Activated naive CD4-positive, alpha-beta T cell treated with anti-CD3 and anti-CD28 coated beads for 36 hours (primary cell): ENCODE data around the gene MUC5B. TPM values are rescaled to one million over a fixed set of nuclear protein-coding genes. Genes with fewer than 3 reads are reported as not detected.

ENCODE experiments used
- CTCF ChIA-PET: fragments of 350-600 bp; sonication (Branson Sonifier 250); formaldehyde crosslinking; loops from one replicate; lab custom pipeline; 2021; ENCODE audit warnings: antibody characterized with exemption; lab: Charles Lee
- DNase-seq: peaks from one replicate; pipeline ENCODE4 v3.0.0-alpha.2; 2020
- H3K27ac Mint-ChIP-seq: one replicate; pipeline ENCODE4 v1.8.0; 2021; ENCODE audit warnings: mild to moderate bottlenecking, mixed read lengths
- H3K27me3 Mint-ChIP-seq: one replicate; pipeline ENCODE4 v1.8.0; 2021; ENCODE audit warnings: low read depth, mixed read lengths
- H3K36me3 Mint-ChIP-seq: one replicate; pipeline ENCODE4 v1.8.0; 2021; ENCODE audit warnings: low read depth, mixed read lengths
- H3K4me1 Mint-ChIP-seq: one replicate; pipeline ENCODE4 v1.8.0; 2021; ENCODE audit warnings: low read depth, mixed read lengths
- H3K4me3 Mint-ChIP-seq: one replicate; pipeline ENCODE4 v1.8.0; 2021; ENCODE audit warnings: mild to moderate bottlenecking, moderate library complexity, mixed read lengths
- H3K9me3 Mint-ChIP-seq: one replicate; pipeline ENCODE4 v1.8.0; 2021; ENCODE audit warnings: mixed read lengths
- intact Hi-C: fragments of 100-400 bp; cut with micrococcal nuclease; formaldehyde crosslinking; loops from one replicate; pipeline ENCODE4 v1.15.1; 2023
- total RNA-seq, 2 experiments: library from RNA; stranded (reverse); gene quantifications; one replicate each; pipeline ENCODE4 v1.2.3, GENCODE V29; 2021

MUC5B gene
- total RNA-seq, 2 experiments from 2014 or later = not detected

DNA sequence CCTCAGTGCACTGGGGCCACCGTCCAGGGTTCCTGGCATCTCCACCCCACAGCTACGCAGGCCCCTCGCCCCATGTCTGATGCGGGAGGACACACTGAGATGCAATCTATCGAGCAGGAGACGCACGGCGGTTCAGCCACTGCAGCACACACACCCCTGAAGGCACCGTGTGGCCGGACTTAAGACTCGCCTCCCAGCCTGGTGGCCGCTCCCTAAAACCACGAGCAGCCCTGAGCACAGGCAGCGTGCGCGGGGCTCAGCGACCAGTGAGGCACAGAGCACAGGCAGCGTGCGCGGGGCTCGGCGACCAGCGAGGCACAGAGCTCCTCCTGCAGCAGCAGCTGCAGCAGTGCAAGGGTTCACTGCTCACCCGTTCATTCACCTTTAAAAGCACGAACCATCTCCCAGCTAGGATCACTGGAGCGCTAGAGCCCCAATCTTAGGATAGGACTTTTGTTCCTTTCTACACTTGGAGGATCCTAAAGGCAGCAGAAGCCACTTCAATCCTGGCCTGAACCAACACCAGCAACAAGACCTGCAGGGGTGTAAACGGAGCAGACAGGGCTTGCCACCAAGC is 55.2 kb downstream of the MUC5B start:
- Mint-ChIP-seq H3K4me3 (no peak overlapping the region), H3K27ac (no peak overlapping the region), H3K9me3 (no peaks in the 10 kb centered on the region), H3K36me3 (no peaks in the 10 kb centered on the region), H3K27me3 (no peaks in the 10 kb centered on the region), H3K4me1 (no peaks in the 10 kb centered on the region)
- intact Hi-C loops = no loop called here
- CTCF ChIA-PET = no interaction called here
- no peak for DNase-seq

DNA sequence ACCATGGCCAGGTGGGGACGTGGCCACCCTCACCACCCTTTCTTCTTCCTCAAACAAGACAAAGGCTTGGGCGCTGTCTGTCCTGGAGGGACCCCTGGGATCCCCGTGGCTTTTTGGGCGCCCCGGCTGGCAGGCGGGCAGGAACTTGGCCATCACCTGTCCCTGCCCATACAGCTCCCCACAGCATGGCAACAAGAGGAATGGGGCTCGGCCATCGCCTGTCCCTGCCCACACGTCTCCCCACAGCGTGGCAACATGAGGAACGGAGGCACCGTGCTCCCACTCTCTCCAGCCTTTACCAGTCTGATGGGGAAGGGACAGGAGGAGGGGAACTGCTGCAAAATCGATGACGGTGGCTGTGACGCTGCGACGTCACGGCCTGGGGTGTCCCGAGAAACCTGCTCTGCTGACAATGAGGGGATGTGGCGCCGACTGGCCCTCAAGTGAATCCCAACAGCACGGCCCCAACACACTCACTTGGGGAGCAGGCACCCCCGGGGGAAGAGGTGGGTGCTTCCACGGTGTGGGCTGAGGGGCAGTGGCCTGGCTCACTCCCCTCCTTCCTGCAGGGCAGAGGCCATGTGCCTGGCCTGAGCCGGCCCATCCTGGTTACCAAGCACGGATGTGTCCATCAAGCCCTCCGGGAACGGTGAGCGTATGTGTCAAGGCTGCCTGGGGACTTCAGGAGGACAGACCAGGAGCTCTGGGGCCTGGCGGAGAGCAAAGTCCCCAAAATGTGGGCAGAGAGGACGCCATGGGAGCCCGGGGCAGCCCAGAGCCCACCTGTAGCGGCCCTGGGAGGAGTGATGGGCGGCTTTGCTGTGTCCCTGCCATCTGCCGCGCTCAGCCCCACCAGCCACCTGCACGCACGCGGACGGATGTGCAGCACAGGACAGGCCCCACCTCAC is 56.2 kb downstream of the MUC5B start:
- Mint-ChIP-seq H3K4me1 (no peaks in the 10 kb centered on the region), H3K36me3 (no peaks in the 10 kb centered on the region), H3K4me3 (no peak overlapping the region), H3K27me3 (no peaks in the 10 kb centered on the region), H3K27ac (no peak overlapping the region), H3K9me3 (no peaks in the 10 kb centered on the region)
- CTCF ChIA-PET = no interaction called here
- intact Hi-C loops = no loop called here
- no peak for DNase-seq

DNA sequence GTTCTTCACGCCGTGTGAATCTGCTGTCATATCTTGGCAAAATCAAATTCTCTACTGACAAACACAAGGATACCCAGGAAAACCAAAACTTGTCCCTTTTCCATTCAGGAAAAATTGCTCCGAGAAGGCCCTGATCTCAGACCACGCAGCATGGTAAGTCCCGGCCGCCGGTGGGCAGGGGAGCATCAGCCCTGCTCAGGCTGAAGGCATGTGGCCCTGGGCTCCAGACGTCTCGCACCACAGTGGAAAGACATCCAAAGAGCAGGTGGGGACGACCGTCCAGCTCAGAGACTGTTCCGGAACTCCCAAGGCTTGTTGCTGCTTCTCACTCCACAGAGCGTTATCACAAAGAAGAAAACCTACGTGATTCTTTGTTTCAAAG is 56.8 kb downstream of the MUC5B start:
- DNase-seq = no peak
- CTCF ChIA-PET = no interaction called here
- intact Hi-C loops = no loop called here
- H3K4me1 Mint-ChIP-seq = no peaks in the 10 kb centered on the region
- H3K27ac Mint-ChIP-seq = no peak overlapping the region
- H3K4me3 Mint-ChIP-seq = no peak overlapping the region
- H3K27me3 Mint-ChIP-seq = no peaks in the 10 kb centered on the region
- no peaks in the 10 kb centered on the region for H3K9me3 Mint-ChIP-seq
- H3K36me3 Mint-ChIP-seq = no peaks in the 10 kb centered on the region

DNA sequence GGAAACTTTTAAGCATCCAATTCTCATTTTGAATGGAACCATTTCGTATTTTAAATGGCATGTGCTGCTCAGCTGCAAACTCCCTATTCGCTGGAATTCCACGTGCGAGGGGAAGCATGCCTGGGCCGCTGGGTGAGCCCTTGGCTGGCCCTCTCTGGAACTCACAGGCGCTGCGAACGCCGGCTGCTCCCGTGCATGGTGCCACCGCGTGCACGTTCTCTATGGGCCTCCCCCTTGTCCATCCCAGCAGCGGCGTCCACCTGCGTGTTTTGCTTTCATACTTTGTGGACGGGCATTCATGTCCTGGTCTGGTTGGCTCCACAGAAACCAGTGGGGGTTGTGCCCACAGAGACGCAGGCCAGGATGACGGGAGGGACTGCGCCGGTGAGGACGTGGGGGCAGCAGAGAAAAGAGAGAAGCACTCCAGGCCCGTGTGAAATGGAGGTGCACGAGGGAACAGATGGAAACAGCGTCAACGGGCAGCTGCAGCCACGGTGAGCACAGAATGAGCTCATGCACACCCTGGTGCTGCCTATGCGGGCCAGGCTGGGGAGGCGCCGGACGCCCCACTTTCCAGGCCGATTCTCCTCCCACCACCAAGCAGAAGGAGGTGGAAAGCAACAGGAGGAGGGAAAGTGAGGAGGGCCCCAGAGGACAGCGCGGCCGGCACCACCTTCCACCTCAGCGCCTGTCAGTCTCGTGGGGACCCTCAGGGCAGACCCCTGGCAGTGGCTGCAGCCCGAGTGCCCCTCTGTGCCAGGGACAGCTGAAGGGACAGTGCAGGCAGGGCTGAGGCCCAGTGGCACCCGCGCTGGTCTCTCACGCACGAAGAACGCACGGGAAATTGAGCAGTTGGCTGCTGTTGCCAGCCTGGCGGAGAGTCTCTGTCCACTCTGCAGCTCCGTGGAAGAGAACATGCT is 57.5 kb downstream of the MUC5B start:
- Mint-ChIP-seq H3K27ac (no peak overlapping the region), H3K4me3 (no peak overlapping the region), H3K9me3 (no peaks in the 10 kb centered on the region), H3K27me3 (no peaks in the 10 kb centered on the region), H3K36me3 (no peaks in the 10 kb centered on the region), H3K4me1 (no peaks in the 10 kb centered on the region)
- CTCF ChIA-PET = no interaction called here
- intact Hi-C loops = no loop called here
- DNase-seq = no peak

DNA sequence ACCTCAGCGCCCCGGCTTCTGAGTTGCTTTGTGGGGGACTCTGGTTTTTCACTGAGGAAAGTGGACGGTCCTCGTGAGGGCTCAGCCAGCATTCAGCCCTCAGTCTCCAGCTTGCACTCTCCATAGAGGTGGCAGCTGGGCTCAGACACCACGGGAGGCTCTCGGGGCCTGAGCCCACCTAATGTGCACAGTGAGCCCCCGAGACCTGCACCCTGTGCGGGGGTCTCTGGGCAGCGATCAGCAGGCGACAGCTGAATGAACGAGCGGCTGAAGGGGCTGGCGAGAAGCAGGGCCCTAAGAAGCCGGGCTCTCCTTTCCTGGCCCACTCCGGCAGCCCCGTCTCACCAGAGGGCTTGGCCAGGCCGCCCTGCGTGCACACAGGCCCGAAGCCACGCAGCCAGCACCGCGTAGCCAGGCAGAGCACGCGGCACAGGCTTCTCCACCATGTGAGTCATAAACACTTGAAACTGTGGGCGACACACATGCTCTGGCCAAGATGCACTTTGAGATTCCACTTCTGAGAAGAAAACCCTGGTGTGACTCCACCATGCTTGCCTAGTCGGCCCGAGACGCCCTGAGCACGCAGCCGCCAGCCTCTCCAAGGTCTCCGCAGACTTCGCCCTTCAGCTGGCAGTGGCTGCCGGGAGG is 58.6 kb downstream of the MUC5B start:
- H3K27me3 Mint-ChIP-seq = no peaks in the 10 kb centered on the region
- H3K9me3 Mint-ChIP-seq = no peaks in the 10 kb centered on the region
- intact Hi-C loops = no loop called here
- CTCF ChIA-PET = no interaction called here
- no peak for DNase-seq
- H3K27ac Mint-ChIP-seq = no peak overlapping the region
- no peaks in the 10 kb centered on the region for H3K4me1 Mint-ChIP-seq
- H3K36me3 Mint-ChIP-seq = no peaks in the 10 kb centered on the region
- no peak overlapping the region for H3K4me3 Mint-ChIP-seq

DNA sequence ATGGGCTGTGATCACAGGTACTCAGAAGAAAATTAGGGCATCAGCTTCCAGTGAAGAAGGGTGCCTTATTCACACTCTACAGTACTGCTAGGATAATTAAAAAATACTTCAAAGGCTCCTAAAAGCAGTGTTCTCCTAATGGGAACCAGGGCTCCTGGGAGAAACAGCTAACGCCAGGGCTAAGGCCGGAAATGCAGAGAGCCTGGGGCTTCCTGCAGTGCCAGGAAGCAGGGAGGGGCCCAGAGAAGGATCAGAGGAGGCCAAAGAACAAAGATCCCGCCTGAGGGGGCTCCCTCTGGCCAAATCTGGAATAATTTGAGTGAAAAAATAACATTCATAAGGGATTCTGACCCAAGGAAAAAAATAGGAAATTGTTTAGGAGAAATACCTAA is 59.1 kb downstream of the MUC5B start:
- H3K36me3 Mint-ChIP-seq = no peaks in the 10 kb centered on the region
- H3K27ac Mint-ChIP-seq = no peak overlapping the region

DNA sequence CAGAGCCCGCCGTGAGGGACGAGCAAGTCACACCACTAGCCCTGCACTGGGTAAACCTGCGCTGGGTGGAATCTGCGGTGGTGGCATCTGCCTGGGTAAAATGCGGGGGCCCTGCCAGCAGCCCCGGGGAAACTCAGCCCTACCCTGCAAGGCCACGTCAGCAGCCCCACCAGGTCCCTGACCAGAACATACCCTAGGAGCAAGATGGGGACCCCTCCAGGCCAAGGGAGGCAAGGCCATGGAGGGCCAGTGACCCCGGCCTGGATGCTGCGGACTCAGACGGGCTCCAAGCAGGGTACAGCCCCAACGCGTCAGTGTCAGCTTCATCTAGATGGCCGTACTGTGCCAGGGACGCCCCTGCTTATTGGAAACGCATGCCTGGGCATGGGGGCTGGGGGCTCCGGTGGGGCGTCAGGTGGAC is 60.2 kb downstream of the MUC5B start:
- H3K4me3 Mint-ChIP-seq = no peak overlapping the region
- no peaks in the 10 kb centered on the region for H3K9me3 Mint-ChIP-seq
- H3K27ac Mint-ChIP-seq = no peak overlapping the region
- CTCF ChIA-PET = no interaction called here
- peaks cover 1% of the 10 kb centered on the region for H3K36me3 Mint-ChIP-seq
- no peak for DNase-seq
- H3K4me1 Mint-ChIP-seq = no peaks in the 10 kb centered on the region
- intact Hi-C loops = no loop called here
- no peaks in the 10 kb centered on the region for H3K27me3 Mint-ChIP-seq

More for the DNA sequence above, 59.1 kb downstream of the MUC5B start:
- intact Hi-C loops = no loop called here
- no peak for DNase-seq
- CTCF ChIA-PET = no interaction called here
- Mint-ChIP-seq H3K27me3 (no peaks in the 10 kb centered on the region), H3K9me3 (no peaks in the 10 kb centered on the region), H3K4me3 (no peak overlapping the region), H3K4me1 (no peaks in the 10 kb centered on the region)

DNA sequence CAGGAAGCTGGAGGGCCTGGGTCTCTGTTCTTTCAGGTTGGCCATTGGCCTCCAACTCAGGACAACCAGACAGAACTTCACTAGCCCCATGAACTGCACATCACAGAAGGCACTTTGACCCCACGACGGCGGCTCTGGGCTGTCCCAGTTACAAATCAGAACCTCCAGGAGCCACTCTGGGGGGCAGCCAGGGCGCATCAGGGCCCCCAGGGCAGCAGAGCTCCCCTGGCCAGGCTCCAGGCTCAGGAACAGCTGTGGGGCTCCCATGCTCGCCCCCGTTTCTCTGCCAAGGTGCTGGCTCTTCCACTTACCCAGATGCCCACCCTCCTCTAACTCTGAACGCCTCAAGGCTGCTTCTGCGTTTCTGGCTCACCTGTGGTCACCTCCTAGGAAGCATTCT is 61.0 kb downstream of the MUC5B start:
- Mint-ChIP-seq H3K27me3 (no peaks in the 10 kb centered on the region), H3K4me3 (no peak overlapping the region), H3K4me1 (no peaks in the 10 kb centered on the region), H3K27ac (no peak overlapping the region), H3K36me3 (peaks cover 1% of the 10 kb centered on the region), H3K9me3 (no peaks in the 10 kb centered on the region)
- no peak for DNase-seq
- CTCF ChIA-PET = no interaction called here
- intact Hi-C loops = no loop called here

DNA sequence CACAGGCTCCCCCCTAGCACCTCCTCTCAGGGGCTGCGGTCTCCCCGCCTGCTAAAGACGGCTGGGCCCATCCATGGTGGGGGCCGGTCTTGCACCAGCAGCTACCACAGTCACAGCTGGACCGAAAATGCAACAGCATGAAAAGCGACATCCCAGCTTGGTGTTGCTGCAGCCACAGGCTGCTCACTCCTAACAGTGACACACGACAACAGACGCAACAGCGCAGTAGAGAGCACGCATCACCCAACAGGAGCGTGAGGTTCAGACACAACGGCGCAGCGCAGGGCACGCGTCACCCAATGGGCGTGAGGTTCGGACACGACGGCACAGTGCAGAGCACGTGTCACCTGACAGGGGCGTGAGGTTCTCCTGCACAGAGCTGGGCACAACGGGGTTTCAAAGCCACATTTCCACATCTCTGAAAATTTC is 62.5 kb downstream of the MUC5B start:
- Mint-ChIP-seq H3K27me3 (no peaks in the 10 kb centered on the region), H3K4me1 (no peaks in the 10 kb centered on the region), H3K4me3 (no peak overlapping the region), H3K9me3 (no peaks in the 10 kb centered on the region), H3K27ac (no peak overlapping the region), H3K36me3 (peaks cover 1% of the 10 kb centered on the region)
- intact Hi-C loops = no loop called here
- CTCF ChIA-PET = no interaction called here
- DNase-seq = no peak

DNA sequence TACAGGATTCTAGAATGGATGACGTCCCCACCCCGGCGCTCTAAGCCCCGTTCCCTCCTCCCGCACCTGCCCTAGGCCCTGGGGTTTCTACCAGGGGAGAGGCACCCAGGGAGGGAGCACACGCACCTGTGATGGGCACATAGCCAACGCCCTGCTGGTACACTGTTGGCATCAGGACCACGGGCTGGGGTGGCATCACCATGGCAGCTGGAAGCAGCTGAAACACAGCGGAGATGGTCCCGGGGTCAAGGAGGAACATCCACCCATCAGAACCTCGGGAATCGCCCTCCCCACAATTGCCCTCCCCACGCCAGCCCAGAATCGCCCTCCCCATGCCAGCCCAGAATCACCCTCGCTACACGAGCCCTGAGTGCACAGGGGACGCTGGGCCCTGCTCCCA is 63.0 kb downstream of the MUC5B start:
- no peak for DNase-seq
- Mint-ChIP-seq H3K4me1 (no peaks in the 10 kb centered on the region), H3K4me3 (no peak overlapping the region), H3K27ac (no peak overlapping the region), H3K36me3 (peaks cover 1% of the 10 kb centered on the region), H3K27me3 (no peaks in the 10 kb centered on the region), H3K9me3 (no peaks in the 10 kb centered on the region)
- CTCF ChIA-PET = no interaction called here
- intact Hi-C loops = no loop called here

DNA sequence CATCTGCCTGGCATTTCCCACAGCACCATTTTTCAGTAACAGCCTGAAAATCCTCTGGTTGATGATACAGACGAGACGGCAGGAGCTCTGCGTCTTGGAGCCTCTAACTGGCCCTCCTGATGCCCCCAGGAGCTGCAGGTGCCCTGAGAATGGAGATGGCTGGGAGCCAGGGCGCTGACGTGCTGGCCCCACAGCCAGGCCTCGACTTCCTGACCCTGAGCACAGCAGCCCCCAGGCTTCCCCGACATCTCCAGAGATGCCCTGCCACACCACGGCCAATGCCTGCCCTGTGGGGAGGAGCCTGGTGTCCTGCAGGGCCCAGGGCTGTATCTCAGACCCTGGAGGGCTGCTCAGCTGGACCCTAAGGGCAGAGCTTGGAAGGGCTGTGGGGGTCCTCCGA is 65.1 kb downstream of the MUC5B start:
- H3K36me3 Mint-ChIP-seq = peaks cover 3% of the 10 kb centered on the region
- CTCF ChIA-PET = no interaction called here
- H3K27ac Mint-ChIP-seq = no peak overlapping the region
- no peak for DNase-seq
- H3K9me3 Mint-ChIP-seq = no peaks in the 10 kb centered on the region
- intact Hi-C loops = no loop called here
- H3K27me3 Mint-ChIP-seq = no peaks in the 10 kb centered on the region
- H3K4me3 Mint-ChIP-seq = no peak overlapping the region
- no peaks in the 10 kb centered on the region for H3K4me1 Mint-ChIP-seq
